AG08395 (cell line): ENCODE results near the gene TBC1D2B.
"Not testable (repeated sequence)": the region's sequence is repeated elsewhere in the genome, so short reads cannot be mapped to it uniquely, and the experiment has no call there.

ENCODE experiments used
- DNase-seq: peaks from one replicate; pipeline ENCODE4 v3.0.0; 2012; ENCODE audit warnings: mixed read lengths, low spot score

Gene TBC1D2B

GRCh38 chr15:77988347-77989295 is 88.9 kb downstream of the TBC1D2B start:
- DNase-seq: no peak

- DNase-seq: not testable (repeated sequence)
These were observed 89.8 kb downstream of the TBC1D2B start for GRCh38 chr15:77987765-77988136.

GRCh38 chr15:77986891-77987764 is 90.4 kb downstream of the TBC1D2B start:
- no peak for DNase-seq

GRCh38 chr15:77985931-77986480 is 91.5 kb downstream of the TBC1D2B start:
- no peak for DNase-seq

- DNase-seq: no peak
These were observed 92.2 kb downstream of the TBC1D2B start for GRCh38 chr15:77985031-77985930.

GRCh38 chr15:77984446-77984861 is 93.1 kb downstream of the TBC1D2B start:
- no peak for DNase-seq

GRCh38 chr15:77983708-77984445 is 93.6 kb downstream of the TBC1D2B start:
- no peak for DNase-seq

GRCh38 chr15:77983091-77983707 is 94.3 kb downstream of the TBC1D2B start:
- no peak for DNase-seq

- no peak for DNase-seq
These were observed 95.4 kb downstream of the TBC1D2B start for GRCh38 chr15:77982127-77982490.

GRCh38 chr15:77981281-77982126 is 96.0 kb downstream of the TBC1D2B start:
- DNase-seq: no peak

- not testable (repeated sequence) for DNase-seq
These were observed 96.8 kb downstream of the TBC1D2B start for GRCh38 chr15:77980674-77981073.

- DNase-seq: no peak
These were observed 97.4 kb downstream of the TBC1D2B start for GRCh38 chr15:77980098-77980497.

GRCh38 chr15:77979157-77979556 is 98.4 kb downstream of the TBC1D2B start:
- DNase-seq: not testable (repeated sequence)

GRCh38 chr15:77978759-77979145 is 98.8 kb downstream of the TBC1D2B start:
- not testable (repeated sequence) for DNase-seq

- not testable (repeated sequence) for DNase-seq
These were observed 99.4 kb downstream of the TBC1D2B start for GRCh38 chr15:77977903-77978758.

- DNase-seq: not testable (repeated sequence)
These were observed 100.6 kb downstream of the TBC1D2B start for GRCh38 chr15:77976760-77977525.

- not testable (repeated sequence) for DNase-seq
These were observed 101.4 kb downstream of the TBC1D2B start for GRCh38 chr15:77976095-77976450.
